Peyer's patch (tissue), 4 donors: ENCODE measurements around the gene CNPY1. TPM values are rescaled to one million over a fixed set of nuclear protein-coding genes. Genes with fewer than 3 reads are reported as not detected.
"Not testable (repeated sequence)": the region's sequence is repeated elsewhere in the genome, so short reads cannot be mapped to it uniquely, and the experiment has no call there.

Experiments used
- DNase-seq, 3 donors: peaks; one replicate each; pipeline ENCODE4 v3.0.0-alpha.2; 2017 to 2019
- H3K27ac ChIP-seq, 4 donors: fragments of 200-600 bp; sonication (generic); one replicate each; pipeline ENCODE4 v1.5.1; 2016 to 2019
- H3K27me3 ChIP-seq, 2 donors: fragments of 200-600 bp; sonication (generic); one replicate each; pipeline ENCODE4 v1.5.1; 2019
- H3K36me3 ChIP-seq, 3 donors: fragments of 200-600 bp; sonication (generic); one replicate each; pipeline ENCODE4 v1.5.1; 2016 to 2019
- H3K4me1 ChIP-seq, 4 donors: fragments of 200-600 bp; sonication (generic); one replicate each; pipeline ENCODE4 v1.5.1; 2016 to 2019
- H3K4me3 ChIP-seq, 4 donors: fragments of 200-600 bp; sonication (generic); 1 replicate in 3 of 4; 2 replicates in 1 of 4; pipeline ENCODE4 v1.5.1; 2016 to 2019; ENCODE audit warnings: mild to moderate bottlenecking in 1 of 4
- H3K9me3 ChIP-seq, 4 donors: fragments of 200-600 bp; sonication (generic); one replicate each; pipeline ENCODE4 v1.5.1; 2016 to 2019; ENCODE audit warnings: mild to moderate bottlenecking in 1 of 4
- POLR2A ChIP-seq, 2 donors: fragments of 450-650 bp; IDR thresholded peaks; one replicate each; pipeline ENCODE4 v1.5.1; 2017; ENCODE audit warnings: antibody characterized with exemption in 2 of 2, mild to moderate bottlenecking in 2 of 2, moderate library complexity in 2 of 2
- total RNA-seq, 4 donors: library from RNA; depleted of rRNA; stranded (reverse); fragments of >200 nt; gene quantifications; one replicate each; pipeline ENCODE4 v1.1.0, GENCODE V29; 2016
- TF ChIP-seq, protein P1 (sequence below), 6 experiments: fragments of 450-650 bp in 4 of 6; fragments of 200-600 bp in 2 of 6; sonication (generic) in 1 of 6; IDR thresholded peaks; one replicate each; pipeline ENCODE4 v1.5.1; 2017 to 2019; ENCODE audit warnings: antibody characterized with exemption in 6 of 6, mild to moderate bottlenecking in 3 of 6, moderate library complexity in 1 of 6

The CNPY1 gene
- total RNA-seq, 4 donors from 2014 or later = 0.40 TPM; not detected in 3

DNA sequence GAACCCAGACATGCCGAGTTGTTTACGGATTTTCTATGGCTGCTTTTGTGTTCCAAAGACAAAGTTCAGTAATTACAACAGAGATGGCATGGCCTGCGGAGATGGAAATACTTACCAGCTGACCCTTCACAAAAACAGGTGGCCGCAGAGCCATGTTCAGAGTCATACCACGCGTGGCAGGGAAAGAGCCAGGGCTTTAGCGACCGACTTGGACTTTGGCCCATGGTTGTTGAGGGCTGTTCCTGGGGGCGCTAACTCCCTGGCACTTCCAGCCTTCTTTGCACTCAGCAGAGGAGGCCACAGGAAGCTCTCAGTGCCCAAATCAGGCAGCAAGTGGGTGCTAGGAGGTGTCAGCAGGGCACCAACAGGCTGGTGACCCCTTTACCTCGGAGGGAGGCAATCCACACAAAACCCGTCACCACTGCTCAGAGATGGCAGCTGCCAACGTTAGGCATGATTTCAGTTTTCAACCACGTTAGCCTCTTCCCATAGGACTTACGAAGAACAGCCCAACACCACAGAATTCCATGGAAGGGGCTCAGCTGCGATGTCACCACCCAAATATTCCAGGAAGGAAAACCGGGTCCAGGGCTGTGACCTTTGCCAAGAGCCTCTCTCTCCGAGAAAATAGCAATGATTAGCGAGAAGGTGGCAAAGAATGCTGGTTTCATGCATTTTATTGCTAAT, 21.4 kb upstream of the CNPY1 start:
- Histone ChIP-seq H3K4me3 (no peak overlapping the region), H3K27me3 (no peaks in the 10 kb centered on the region), H3K4me1 (no peaks in the 10 kb centered on the region), H3K9me3 (no peaks in the 10 kb centered on the region), H3K27ac (no peak overlapping the region), H3K36me3 (no peaks in the 10 kb centered on the region)
- no peak for TF ChIP-seq POLR2A (IDR thresholded peaks at IDR 0.05)
- TF ChIP-seq, protein P1, sequence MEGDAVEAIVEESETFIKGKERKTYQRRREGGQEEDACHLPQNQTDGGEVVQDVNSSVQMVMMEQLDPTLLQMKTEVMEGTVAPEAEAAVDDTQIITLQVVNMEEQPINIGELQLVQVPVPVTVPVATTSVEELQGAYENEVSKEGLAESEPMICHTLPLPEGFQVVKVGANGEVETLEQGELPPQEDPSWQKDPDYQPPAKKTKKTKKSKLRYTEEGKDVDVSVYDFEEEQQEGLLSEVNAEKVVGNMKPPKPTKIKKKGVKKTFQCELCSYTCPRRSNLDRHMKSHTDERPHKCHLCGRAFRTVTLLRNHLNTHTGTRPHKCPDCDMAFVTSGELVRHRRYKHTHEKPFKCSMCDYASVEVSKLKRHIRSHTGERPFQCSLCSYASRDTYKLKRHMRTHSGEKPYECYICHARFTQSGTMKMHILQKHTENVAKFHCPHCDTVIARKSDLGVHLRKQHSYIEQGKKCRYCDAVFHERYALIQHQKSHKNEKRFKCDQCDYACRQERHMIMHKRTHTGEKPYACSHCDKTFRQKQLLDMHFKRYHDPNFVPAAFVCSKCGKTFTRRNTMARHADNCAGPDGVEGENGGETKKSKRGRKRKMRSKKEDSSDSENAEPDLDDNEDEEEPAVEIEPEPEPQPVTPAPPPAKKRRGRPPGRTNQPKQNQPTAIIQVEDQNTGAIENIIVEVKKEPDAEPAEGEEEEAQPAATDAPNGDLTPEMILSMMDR (IDR thresholded peaks at IDR 0.05) = no peak
- DNase-seq = no peak

DNA sequence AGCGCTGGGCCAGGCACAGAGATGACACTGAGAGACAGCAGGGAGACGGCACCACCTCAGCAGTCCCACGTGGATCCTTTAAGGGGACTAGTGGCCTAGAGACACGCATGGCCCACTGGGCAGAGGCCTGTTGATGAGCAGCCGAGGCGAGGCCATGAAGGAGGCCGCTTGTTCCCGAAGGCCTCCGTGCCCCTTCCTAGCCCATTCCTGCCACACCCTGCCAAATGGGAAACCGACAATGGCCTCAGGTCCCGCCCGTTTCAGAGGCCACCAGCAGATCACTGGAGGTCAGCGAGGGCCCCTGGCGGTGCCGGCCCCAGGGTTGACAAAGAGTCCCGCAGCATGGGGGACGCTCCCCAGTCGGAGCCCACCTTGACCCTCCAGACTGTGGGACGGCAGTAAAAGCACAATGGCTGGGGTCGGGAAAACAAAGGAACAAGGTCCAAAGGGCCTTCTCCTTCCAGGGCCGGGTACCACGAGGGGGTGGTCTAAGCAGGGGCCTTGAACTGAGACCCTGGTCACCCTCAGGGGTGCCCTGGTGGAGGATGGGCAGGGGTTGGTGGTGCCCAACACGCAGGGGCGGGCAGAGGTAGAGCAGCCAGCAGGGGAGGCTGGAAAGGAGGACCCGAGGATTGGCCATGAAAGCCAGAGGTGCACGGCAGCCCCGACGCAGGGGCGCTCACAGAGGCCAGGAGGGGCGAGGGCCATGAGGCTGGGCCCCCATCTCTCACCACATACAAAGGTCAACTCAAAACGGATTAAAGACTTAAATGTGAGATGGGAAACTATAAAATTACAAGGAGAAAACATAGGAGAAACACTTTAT, 19.9 kb upstream of the CNPY1 start:
- no peak for TF ChIP-seq POLR2A (IDR thresholded peaks at IDR 0.05)
- TF ChIP-seq, protein P1 (IDR thresholded peaks at IDR 0.05) = no peak
- H3K4me1 ChIP-seq = no peaks in the 10 kb centered on the region
- no peak overlapping the region for H3K4me3 ChIP-seq
- no peak overlapping the region for H3K27ac ChIP-seq
- no peak for DNase-seq
- no peaks in the 10 kb centered on the region for H3K9me3 ChIP-seq
- H3K36me3 ChIP-seq = no peaks in the 10 kb centered on the region
- H3K27me3 ChIP-seq = no peaks in the 10 kb centered on the region

DNA sequence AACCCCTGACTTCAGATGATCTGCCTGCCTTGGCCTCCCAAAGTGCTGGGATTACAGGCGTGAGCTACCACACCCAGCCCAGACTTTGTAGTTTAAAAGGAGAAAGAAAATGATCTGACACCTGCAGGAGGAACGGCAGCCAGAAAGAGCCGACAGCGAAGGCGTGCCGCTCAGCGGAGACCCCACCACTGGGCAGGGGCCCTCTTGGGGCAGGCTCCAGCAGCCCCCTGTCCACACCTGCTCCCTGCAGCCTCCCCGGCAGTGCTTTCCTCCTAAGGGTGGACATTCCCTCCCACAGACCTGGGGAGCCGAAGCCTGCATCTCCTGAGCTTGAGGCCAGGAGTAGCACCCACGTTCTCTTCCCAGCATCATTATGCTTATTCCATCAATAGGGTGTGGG, 19.2 kb upstream of the CNPY1 start:
- no peak for TF ChIP-seq POLR2A (IDR thresholded peaks at IDR 0.05)
- TF ChIP-seq, protein P1 (IDR thresholded peaks at IDR 0.05) = no peak
- Histone ChIP-seq H3K27me3 (no peaks in the 10 kb centered on the region), H3K27ac (no peak overlapping the region), H3K4me3 (no peak overlapping the region), H3K36me3 (no peaks in the 10 kb centered on the region), H3K4me1 (no peaks in the 10 kb centered on the region), H3K9me3 (no peaks in the 10 kb centered on the region)
- DNase-seq = no peak

DNA sequence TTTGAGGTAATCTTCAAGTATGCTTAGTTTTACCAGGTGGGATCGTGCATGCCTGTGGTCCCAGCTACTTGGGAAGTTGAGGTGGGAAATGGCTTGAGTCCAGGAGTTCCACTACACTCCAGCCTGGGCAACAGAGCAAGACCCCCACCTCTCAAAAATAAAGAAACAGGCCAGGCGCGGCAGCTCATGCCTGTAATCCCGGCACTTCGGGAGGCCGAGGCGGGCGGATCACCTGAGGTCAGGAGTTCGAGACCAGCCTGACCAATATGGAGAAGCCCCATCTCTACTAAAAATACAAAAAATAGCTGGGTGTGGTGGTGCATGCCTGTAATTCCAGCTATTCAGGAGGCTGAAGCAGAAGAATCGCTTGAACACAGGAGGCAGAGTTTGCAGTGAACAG, 16.6 kb upstream of the CNPY1 start:
- H3K36me3 ChIP-seq, H3K27ac ChIP-seq, DNase-seq, H3K9me3 ChIP-seq, H3K4me1 ChIP-seq, H3K4me3 ChIP-seq, H3K27me3 ChIP-seq: not testable (repeated sequence)

DNA sequence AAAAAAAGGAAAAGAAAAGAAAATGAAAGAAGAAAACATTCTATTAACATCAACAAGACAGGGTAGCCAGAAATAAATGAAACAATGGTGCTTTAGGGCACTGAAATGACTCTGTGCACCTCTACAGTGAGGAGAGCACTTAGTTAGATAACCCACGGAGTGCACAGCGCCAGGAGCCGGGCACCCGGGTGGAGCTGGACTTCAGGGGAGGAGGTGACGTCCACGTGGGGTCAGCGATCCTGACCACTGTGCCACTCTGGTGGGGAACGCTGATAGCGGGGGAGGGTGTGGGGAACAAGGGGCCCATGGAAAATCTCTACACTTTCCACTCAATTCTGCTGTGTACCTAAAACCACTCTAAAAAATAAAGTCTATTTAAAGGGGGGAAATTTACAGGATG, 15.7 kb upstream of the CNPY1 start:
- Histone ChIP-seq H3K27ac (no peak overlapping the region), H3K27me3 (no peaks in the 10 kb centered on the region), H3K36me3 (no peaks in the 10 kb centered on the region), H3K4me3 (no peak overlapping the region), H3K4me1 (no peaks in the 10 kb centered on the region), H3K9me3 (no peaks in the 10 kb centered on the region)
- no peak for DNase-seq
- TF ChIP-seq, protein P1 (IDR thresholded peaks at IDR 0.05) = no peak
- TF ChIP-seq POLR2A (IDR thresholded peaks at IDR 0.05) = no peak

DNA sequence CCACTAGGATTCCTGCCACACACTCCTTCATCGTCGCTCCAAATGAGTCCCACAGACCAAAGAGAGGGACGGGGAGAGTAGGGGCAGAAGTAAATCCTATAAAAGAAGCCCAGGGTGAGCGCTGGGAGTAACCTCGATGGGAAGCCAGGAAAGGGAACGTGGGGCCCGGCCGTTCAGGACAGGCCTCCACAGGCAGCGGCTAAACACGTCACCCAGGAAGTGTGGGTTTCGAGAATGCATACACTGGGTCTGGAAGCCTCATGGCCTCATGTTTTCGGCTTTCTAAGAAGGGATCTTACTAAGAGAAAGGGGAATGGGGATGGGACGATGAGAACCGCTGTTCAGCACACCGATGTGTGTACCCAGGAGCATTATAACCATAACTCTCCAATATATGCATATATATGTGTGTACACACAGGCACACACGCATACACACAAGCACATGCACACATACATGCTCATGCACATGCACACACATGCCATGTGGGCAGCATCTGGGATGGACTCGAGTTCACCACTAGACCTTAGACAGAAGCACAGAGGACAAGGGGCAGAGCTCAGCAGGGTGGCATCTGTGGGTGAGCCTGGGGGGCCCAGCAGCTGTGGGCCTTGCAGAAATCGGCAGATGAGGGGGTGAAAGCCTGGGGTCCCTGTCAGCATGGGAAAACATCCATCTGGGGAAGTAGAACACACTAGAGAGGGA, 14.8 kb upstream of the CNPY1 start:
- H3K36me3 ChIP-seq = no peaks in the 10 kb centered on the region
- H3K4me1 ChIP-seq = no peaks in the 10 kb centered on the region
- no peak overlapping the region for H3K4me3 ChIP-seq
- no peak for TF ChIP-seq POLR2A (IDR thresholded peaks at IDR 0.05)
- TF ChIP-seq, protein P1 (IDR thresholded peaks at IDR 0.05) = no peak
- DNase-seq = no peak
- H3K9me3 ChIP-seq = no peaks in the 10 kb centered on the region
- no peaks in the 10 kb centered on the region for H3K27me3 ChIP-seq
- no peak overlapping the region for H3K27ac ChIP-seq
